Suprapubic skin (tissue), 2 donors: Measurements from ENCODE around the gene TENM3.

ENCODE experiments used
- EP300 ChIP-seq: sonication (generic); formaldehyde crosslinking; IDR thresholded peaks from one replicate; pipeline ENCODE4 v1.6.1; 2017; ENCODE audit warnings: antibody characterized with exemption
- POLR2A ChIP-seq, 2 donors: fragments of 450-650 bp; IDR thresholded peaks; one replicate each; pipeline ENCODE4 v1.6.1; 2017; ENCODE audit warnings: antibody characterized with exemption in 2 of 2, mild to moderate bottlenecking in 2 of 2, moderate library complexity in 2 of 2

- TF ChIP-seq POLR2A (IDR thresholded peaks at IDR 0.05) (no peak), EP300 (no peak)
These were observed 472.3 kb downstream of the TENM3 start for GRCh38 chr4:182715548-182715947.
